ENCODE measurements around the gene CCBE1.
A peak's percentile ranks its signal among the peaks of the same experiment; 100 is the strongest.

CCBE1 gene

GRCh38 chr18:59733421-59733820 lies 36.2 kb upstream of the CCBE1 start:
- H3K36me3 ChIP-seq (ENCODE audit: low read depth): no peaks in the 10 kb centered on the region
- no peak overlapping the region for H3K27ac ChIP-seq (ENCODE audit: poor library complexity, severe bottlenecking)
- H3K4me3 ChIP-seq (ENCODE audit: severe bottlenecking): no peak overlapping the region
- no peaks in the 10 kb centered on the region for H3K9me3 ChIP-seq (ENCODE audit: severe bottlenecking)
- DNase-seq (ENCODE audit: low spot score) (no peak), ATAC-seq (ENCODE audit: low read depth) (no peak)
- H3K4me1 ChIP-seq (ENCODE audit: insufficient read depth, poor library complexity, severe bottlenecking): peaks cover 22% of the 10 kb centered on the region
- H3K27me3 ChIP-seq (ENCODE audit: insufficient read depth, poor library complexity, severe bottlenecking): no peaks in the 10 kb centered on the region
- TF ChIP-seq CTCF (IDR thresholded peaks at IDR 0.05; ENCODE audit: poor library complexity, severe bottlenecking): no peak

GRCh38 chr18:59730896-59731295 lies 33.7 kb upstream of the CCBE1 start:
- DNase-seq (ENCODE audit: low spot score): no peak
- no peaks in the 10 kb centered on the region for H3K9me3 ChIP-seq (ENCODE audit: severe bottlenecking)
- peaks cover 22% of the 10 kb centered on the region for H3K4me1 ChIP-seq (ENCODE audit: insufficient read depth, poor library complexity, severe bottlenecking)
- TF ChIP-seq CTCF (IDR thresholded peaks at IDR 0.05; ENCODE audit: poor library complexity, severe bottlenecking): no peak
- peak overlapping the region; percentile 96 for H3K27ac ChIP-seq (ENCODE audit: poor library complexity, severe bottlenecking)
- H3K36me3 ChIP-seq (ENCODE audit: low read depth): no peaks in the 10 kb centered on the region
- no peak overlapping the region for H3K4me3 ChIP-seq (ENCODE audit: severe bottlenecking)
- no peaks in the 10 kb centered on the region for H3K27me3 ChIP-seq (ENCODE audit: insufficient read depth, poor library complexity, severe bottlenecking)
- no peak for ATAC-seq (ENCODE audit: low read depth)

GRCh38 chr18:59729781-59730180 lies 32.6 kb upstream of the CCBE1 start:
- peak; percentile 90 for DNase-seq (ENCODE audit: low spot score)
- peak overlapping the region; percentile 96 for H3K27ac ChIP-seq (ENCODE audit: poor library complexity, severe bottlenecking)
- H3K4me3 ChIP-seq (ENCODE audit: severe bottlenecking): no peak overlapping the region
- peaks cover 30% of the 10 kb centered on the region for H3K4me1 ChIP-seq (ENCODE audit: insufficient read depth, poor library complexity, severe bottlenecking)
- peak; percentile 98 for ATAC-seq (ENCODE audit: low read depth)
- H3K36me3 ChIP-seq (ENCODE audit: low read depth): no peaks in the 10 kb centered on the region
- no peaks in the 10 kb centered on the region for H3K27me3 ChIP-seq (ENCODE audit: insufficient read depth, poor library complexity, severe bottlenecking)
- no peak for TF ChIP-seq CTCF (IDR thresholded peaks at IDR 0.05; ENCODE audit: poor library complexity, severe bottlenecking)
- no peaks in the 10 kb centered on the region for H3K9me3 ChIP-seq (ENCODE audit: severe bottlenecking)

GRCh38 chr18:59728816-59729215 lies 31.6 kb upstream of the CCBE1 start:
- peaks cover 38% of the 10 kb centered on the region for H3K4me1 ChIP-seq (ENCODE audit: insufficient read depth, poor library complexity, severe bottlenecking)
- no peak for TF ChIP-seq CTCF (IDR thresholded peaks at IDR 0.05; ENCODE audit: poor library complexity, severe bottlenecking)
- no peaks in the 10 kb centered on the region for H3K9me3 ChIP-seq (ENCODE audit: severe bottlenecking)
- no peaks in the 10 kb centered on the region for H3K36me3 ChIP-seq (ENCODE audit: low read depth)
- no peaks in the 10 kb centered on the region for H3K27me3 ChIP-seq (ENCODE audit: insufficient read depth, poor library complexity, severe bottlenecking)
- no peak overlapping the region for H3K4me3 ChIP-seq (ENCODE audit: severe bottlenecking)
- DNase-seq (ENCODE audit: low spot score) (no peak), ATAC-seq (ENCODE audit: low read depth) (no peak)
- H3K27ac ChIP-seq (ENCODE audit: poor library complexity, severe bottlenecking): peak overlapping the region; percentile 96

- Histone ChIP-seq H3K4me3 (ENCODE audit: severe bottlenecking) (no peak overlapping the region), H3K36me3 (ENCODE audit: low read depth) (no peaks in the 10 kb centered on the region), H3K4me1 (ENCODE audit: insufficient read depth, poor library complexity, severe bottlenecking) (peaks cover 32% of the 10 kb centered on the region), H3K9me3 (ENCODE audit: severe bottlenecking) (no peaks in the 10 kb centered on the region), H3K27ac (ENCODE audit: poor library complexity, severe bottlenecking) (peak overlapping the region; percentile 52), H3K27me3 (ENCODE audit: insufficient read depth, poor library complexity, severe bottlenecking) (no peaks in the 10 kb centered on the region)
- ATAC-seq (ENCODE audit: low read depth) (no peak), DNase-seq (ENCODE audit: low spot score) (no peak)
- no peak for TF ChIP-seq CTCF (IDR thresholded peaks at IDR 0.05; ENCODE audit: poor library complexity, severe bottlenecking)
These were observed 27.9 kb upstream of the CCBE1 start for GRCh38 chr18:59725142-59725541.

Measured in RWPE2 (cell line).